ENCODE measurements around the gene SEMA3E.

DNA sequence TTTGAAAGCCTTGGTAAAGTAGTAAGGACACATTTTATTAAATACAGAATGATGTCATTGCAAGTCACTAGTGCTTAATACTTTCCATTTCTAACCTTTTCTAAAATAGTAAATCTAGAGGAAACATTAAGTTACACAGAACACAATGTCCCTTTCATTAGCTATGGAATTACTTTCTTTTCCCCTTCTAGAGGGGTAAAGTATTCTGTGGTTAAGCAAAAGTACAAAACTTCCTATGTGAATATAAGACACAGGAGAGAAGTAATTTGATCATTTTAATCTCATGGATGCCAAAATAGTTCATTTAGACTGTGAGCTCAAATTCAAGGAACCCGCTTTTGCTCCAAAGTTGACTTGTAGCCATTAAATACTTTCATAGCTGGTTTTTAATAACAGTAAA lies 49.8 kb downstream of the SEMA3E start:
- TF ChIP-seq, protein P1, sequence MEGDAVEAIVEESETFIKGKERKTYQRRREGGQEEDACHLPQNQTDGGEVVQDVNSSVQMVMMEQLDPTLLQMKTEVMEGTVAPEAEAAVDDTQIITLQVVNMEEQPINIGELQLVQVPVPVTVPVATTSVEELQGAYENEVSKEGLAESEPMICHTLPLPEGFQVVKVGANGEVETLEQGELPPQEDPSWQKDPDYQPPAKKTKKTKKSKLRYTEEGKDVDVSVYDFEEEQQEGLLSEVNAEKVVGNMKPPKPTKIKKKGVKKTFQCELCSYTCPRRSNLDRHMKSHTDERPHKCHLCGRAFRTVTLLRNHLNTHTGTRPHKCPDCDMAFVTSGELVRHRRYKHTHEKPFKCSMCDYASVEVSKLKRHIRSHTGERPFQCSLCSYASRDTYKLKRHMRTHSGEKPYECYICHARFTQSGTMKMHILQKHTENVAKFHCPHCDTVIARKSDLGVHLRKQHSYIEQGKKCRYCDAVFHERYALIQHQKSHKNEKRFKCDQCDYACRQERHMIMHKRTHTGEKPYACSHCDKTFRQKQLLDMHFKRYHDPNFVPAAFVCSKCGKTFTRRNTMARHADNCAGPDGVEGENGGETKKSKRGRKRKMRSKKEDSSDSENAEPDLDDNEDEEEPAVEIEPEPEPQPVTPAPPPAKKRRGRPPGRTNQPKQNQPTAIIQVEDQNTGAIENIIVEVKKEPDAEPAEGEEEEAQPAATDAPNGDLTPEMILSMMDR (conservative IDR thresholded peaks at IDR 0.05 in 1 of 2, IDR thresholded peaks at IDR 0.05 in 1 of 2; ENCODE audit: extremely low read depth in 1 of 2, insufficient read depth in 1 of 2, low read depth in 1 of 2, low read length in 2 of 2) = no peak
- TF ChIP-seq EZH2 (IDR thresholded peaks at IDR 0.05; ENCODE audit: borderline replicate concordance, low read length) = no peak
